HepG2 (cell line): ENCODE measurements around the gene ARL5B. TPM values are rescaled to one million over a fixed set of nuclear protein-coding genes. Genes with fewer than 3 reads are reported as not detected.
"Not testable (repeated sequence)": the region's sequence is repeated elsewhere in the genome, so short reads cannot be mapped to it uniquely, and the experiment has no call there.

Source experiments
- CBX5 ChIP-seq: sonication (generic); formaldehyde crosslinking; IDR thresholded peaks from 2 replicates; pipeline ENCODE4 v1.4.0; 2020; ENCODE audit warnings: missing genetic modification reagents, borderline replicate concordance
- FOXA3 ChIP-seq: IDR thresholded peaks from 2 replicates; pipeline ENCODE4 v1.6.1; 2016; ENCODE audit warnings: missing genetic modification reagents, missing compliant biosample characterization
- HDAC1 ChIP-seq: sonication (generic); formaldehyde crosslinking; IDR thresholded peaks from 2 replicates; pipeline ENCODE4 v1.5.1; 2020; ENCODE audit warnings: mild to moderate bottlenecking, missing genetic modification reagents
- HOMEZ ChIP-seq: IDR thresholded peaks from 2 replicates; pipeline ENCODE4 v1.6.1; 2016; ENCODE audit warnings: low read depth
- IKZF5 ChIP-seq: IDR thresholded peaks from 2 replicates; pipeline ENCODE4 v1.6.1; 2018; ENCODE audit warnings: missing genetic modification reagents, mild to moderate bottlenecking, missing compliant biosample characterization
- KAT7 ChIP-seq: IDR thresholded peaks from 2 replicates; pipeline ENCODE4 v1.6.1; 2018; ENCODE audit warnings: borderline replicate concordance, missing compliant biosample characterization
- KDM3A ChIP-seq: IDR thresholded peaks from 2 replicates; pipeline ENCODE4 v1.6.1; 2018; ENCODE audit warnings: low read depth, missing compliant biosample characterization
- MED1 ChIP-seq: sonication (generic); formaldehyde crosslinking; IDR thresholded peaks from 2 replicates; pipeline ENCODE4 v1.4.0; 2020; ENCODE audit warnings: missing genetic modification reagents
- NONO ChIP-seq, 2 experiments: fragments of 450-650 bp in 1 of 2; sonication (generic) in 1 of 2; formaldehyde crosslinking in 1 of 2; IDR thresholded peaks in 1 of 2; conservative IDR thresholded peaks in 1 of 2; 2 replicates each; pipeline versions ENCODE4 v1.6.1 to v1.8.0; 2017 to 2022; ENCODE audit warnings: mild to moderate bottlenecking in 1 of 2, missing genetic modification reagents in 1 of 2, moderate library complexity in 1 of 2
- RAD21 ChIP-seq: fragments of 450-650 bp; formaldehyde crosslinking; IDR thresholded peaks from 2 replicates; pipeline ENCODE4 v1.5.0; 2020; ENCODE audit warnings: mild to moderate bottlenecking
- TEAD3 ChIP-seq: optimal IDR thresholded peaks from 2 replicates; pipeline ENCODE3; 2016; ENCODE audit warnings: borderline replicate concordance
- THAP11 ChIP-seq: IDR thresholded peaks from 2 replicates; pipeline ENCODE4 v1.6.1; 2016; ENCODE audit warnings: missing biosample characterization, missing genetic modification reagents
- UBTF ChIP-seq: sonication (generic); formaldehyde crosslinking; IDR thresholded peaks from 2 replicates; pipeline ENCODE4 v1.4.0; 2020; ENCODE audit warnings: mild to moderate bottlenecking, missing genetic modification reagents
- YY1 ChIP-seq: IDR thresholded peaks from 2 replicates; pipeline ENCODE4 v1.6.1; 2011; ENCODE audit warnings: low read length, low read depth, moderate library complexity, mild to moderate bottlenecking; ENCODE audit not compliant: insufficient read depth, insufficient replicate concordance
- ZNF503 ChIP-seq: sonication (generic); formaldehyde crosslinking; IDR thresholded peaks from 2 replicates; pipeline ENCODE4 v1.4.0; 2020; ENCODE audit warnings: missing genetic modification reagents
- ZNF609 ChIP-seq: sonication (generic); formaldehyde crosslinking; IDR thresholded peaks from 2 replicates; pipeline ENCODE4 v1.4.0; 2020; ENCODE audit warnings: mild to moderate bottlenecking, missing genetic modification reagents, borderline replicate concordance
- polyA plus RNA-seq, 8 experiments: library from polyadenylated mRNA; depleted of rRNA in 3 of 8; stranded (reverse) in 7 of 8; unstranded in 1 of 8; fragments of >200 nt; fragmentation: Illumina TruSeq in 4 of 8; extraction: Trizol in 4 of 8; gene quantifications; 2 replicates each; pipeline versions ENCODE4 v1.2.1 to v1.2.3, GENCODE V29; 2011 to 2016; ENCODE audit warnings: low read depth in 4 of 8, missing spikeins in 1 of 8, mixed read lengths in 1 of 8; ENCODE audit not compliant: insufficient read depth in 1 of 8
- total RNA-seq, 5 experiments: library from RNA; depleted of rRNA; stranded (reverse); fragments of >200 nt; fragmentation: Illumina TruSeq; extraction: Trizol; gene quantifications; 2 replicates each; pipeline ENCODE4 v1.2.3, GENCODE V29; 2016; ENCODE audit warnings: low read depth in 1 of 5

The ARL5B gene
- total and polyA plus RNA-seq, 2 of the 13 experiments (the other 11 are each of a cell fraction or from before 2014, with no cell fraction given): 26.6 to 32.7 TPM

- 0 out of 2 replicates have a peak, but pooled peaks have one; percentile 23 for TF ChIP-seq UBTF (CRISPR knock-in tag)
- TF ChIP-seq FOXA3 (CRISPR knock-in tag): peak; percentile 82
- not testable (repeated sequence) for TF ChIP-seq NONO (IDR thresholded peaks at IDR 0.05)
- TF ChIP-seq NONO (CRISPR knock-in tag; conservative IDR thresholded peaks at IDR 0.05): peak; percentile 36; the same call in 1 of the 2 replicates
- TF ChIP-seq HDAC1 (CRISPR knock-in tag): peak; percentile 34; the same call in 1 of the 2 replicates
- peak; percentile 10 for TF ChIP-seq TEAD3 (CRISPR knock-in tag)
- TF ChIP-seq IKZF5 (CRISPR knock-in tag): peak; percentile 59; the same call in 1 of the 2 replicates
- TF ChIP-seq HOMEZ (CRISPR knock-in tag): peak; percentile 32; the same call in 1 of the 2 replicates
- TF ChIP-seq MED1: peak; percentile 53; the same call in 1 of the 2 replicates
- 0 out of 2 replicates have a peak, but pooled peaks have one; percentile 19 for TF ChIP-seq ZNF503 (CRISPR knock-in tag)
- 0 out of 2 replicates have a peak, but pooled peaks have one; percentile 45 for TF ChIP-seq CBX5 (CRISPR knock-in tag)
- 0 out of 2 replicates have a peak, but pooled peaks have one; percentile 37 for TF ChIP-seq KDM3A (CRISPR knock-in tag)
- peak; percentile 50; the same call in 1 of the 2 replicates for TF ChIP-seq ZNF609 (CRISPR knock-in tag)
- TF ChIP-seq YY1: peak; percentile 63
- 0 out of 2 replicates have a peak, but pooled peaks have one; percentile 24 for TF ChIP-seq THAP11 (CRISPR knock-in tag)
- 0 out of 2 replicates have a peak, but pooled peaks have one; percentile 58 for TF ChIP-seq KAT7 (CRISPR knock-in tag)
- TF ChIP-seq RAD21 (CRISPR knock-in tag): 0 out of 2 replicates have a peak, but pooled peaks have one; percentile 17
Measured at GRCh38 chr10:18627452-18628018, 31.7 kb upstream of the ARL5B start (continued).
